Globus pallidus (tissue), 1 donor: Measurements from ENCODE around the gene SP4.

ENCODE experiments used
- DNase-seq: peaks from one replicate; pipeline ENCODE4 v3.0.0-alpha.2; 2015; ENCODE audit warnings: low spot score

SP4 gene

DNA sequence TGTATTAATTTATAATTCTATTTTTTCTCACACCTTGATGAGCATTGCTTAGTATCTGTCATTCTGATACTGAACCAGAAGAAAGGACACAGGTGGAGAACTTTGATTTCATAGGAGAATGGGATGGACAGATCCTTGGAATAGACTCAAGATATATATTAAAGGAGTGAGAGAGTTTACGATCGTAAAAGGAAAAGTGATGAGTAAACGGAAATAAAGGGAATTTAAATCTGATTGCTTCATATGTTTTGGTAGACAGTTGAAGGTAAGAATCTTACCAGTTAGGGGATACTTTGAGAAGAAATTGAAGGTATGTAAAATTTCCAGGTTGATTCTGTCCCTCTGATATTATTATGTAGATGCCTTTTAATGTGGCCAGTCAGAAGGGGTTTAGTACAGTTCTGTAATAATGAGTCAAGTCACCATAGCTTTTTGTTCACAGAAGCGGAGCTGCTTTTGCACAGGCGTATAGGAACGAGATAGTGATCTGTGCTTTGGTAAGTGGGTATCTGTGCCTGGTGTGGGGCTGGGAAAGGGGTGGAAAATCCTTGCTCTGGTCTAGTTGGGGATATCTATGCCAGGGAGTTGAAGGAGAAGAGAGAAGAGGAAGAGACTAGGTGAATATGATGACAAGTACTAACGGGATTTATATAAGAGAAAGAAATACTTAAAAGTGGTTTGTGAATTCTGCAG lies 15.4 kb downstream of the SP4 start:
- DNase-seq: no peak

DNA sequence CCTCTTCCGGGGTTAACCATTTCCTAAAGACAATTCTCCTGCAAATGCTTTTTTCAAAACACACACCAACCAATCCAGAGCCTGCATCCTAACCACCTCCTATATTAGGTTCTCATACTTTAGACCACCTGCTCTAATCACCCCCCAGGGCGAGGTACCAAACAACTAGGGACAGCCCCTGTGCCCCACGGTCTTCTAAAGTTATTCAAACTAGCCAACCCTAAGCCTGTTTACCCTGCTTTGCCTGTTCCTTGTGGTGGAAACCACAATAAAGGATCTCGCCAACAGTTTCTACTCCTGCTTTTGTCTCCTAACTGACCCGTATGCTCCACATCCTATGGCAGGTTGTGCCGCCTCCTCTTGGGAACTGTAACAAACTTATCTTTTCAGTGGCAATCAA lies 21.1 kb downstream of the SP4 start:
- DNase-seq: no peak

DNA sequence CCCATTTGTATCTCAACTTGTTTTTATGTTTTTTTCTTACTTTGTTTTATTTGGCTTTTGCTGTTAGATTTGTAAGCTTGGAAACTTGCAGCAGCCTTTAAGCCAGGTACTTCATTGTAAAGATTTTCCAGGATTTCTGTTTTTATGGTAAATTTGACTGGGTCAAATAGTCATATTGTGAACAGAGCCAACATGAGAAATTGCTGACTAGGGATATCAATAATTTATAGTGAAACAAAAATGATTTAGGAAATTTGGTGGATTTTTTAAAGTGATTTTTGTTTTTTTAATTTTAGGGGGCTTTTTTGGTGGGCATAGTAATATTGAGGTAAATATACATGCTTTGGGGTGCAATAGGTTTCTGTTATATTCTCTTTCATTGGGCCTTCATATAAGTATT lies 22.2 kb downstream of the SP4 start:
- DNase-seq: no peak

DNA sequence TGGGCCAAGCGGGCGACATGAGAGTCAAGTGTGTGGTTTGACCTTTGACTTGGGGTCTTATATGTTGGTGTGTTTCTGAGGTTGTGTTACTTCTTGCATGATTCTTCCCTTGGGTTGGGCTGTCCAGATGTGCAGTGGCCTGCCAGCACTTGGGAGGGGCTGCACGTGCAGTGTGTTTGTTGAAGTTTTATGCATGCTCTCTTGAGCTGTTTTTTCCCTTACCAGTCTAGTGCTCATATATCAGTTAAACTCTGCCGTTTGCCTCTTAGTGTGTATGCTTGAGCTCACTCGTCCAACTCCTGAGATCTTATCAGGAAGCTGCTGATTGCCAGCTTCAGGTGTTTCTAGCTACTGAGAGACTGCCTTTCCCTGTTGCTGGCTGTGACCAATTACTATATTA lies 23.1 kb downstream of the SP4 start:
- no peak for DNase-seq

DNA sequence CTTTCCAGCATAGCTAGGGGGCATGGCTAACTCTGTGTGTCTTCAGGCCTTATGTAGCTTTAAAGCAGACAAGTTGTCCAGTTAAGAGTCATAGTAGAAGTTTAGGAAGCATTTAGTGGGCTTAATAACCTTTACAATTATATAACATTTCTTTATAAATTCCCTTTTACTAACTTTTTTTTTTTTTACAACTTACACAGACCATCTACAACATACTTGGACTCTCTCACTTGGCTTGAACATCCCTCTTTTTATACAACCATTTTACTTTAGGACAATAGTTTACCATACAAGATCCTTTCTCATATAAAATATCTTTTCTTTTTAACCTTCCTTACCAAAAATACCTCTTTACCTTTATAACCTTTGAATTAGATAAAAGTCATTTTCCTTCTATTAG lies 26.3 kb downstream of the SP4 start:
- DNase-seq: no peak

DNA sequence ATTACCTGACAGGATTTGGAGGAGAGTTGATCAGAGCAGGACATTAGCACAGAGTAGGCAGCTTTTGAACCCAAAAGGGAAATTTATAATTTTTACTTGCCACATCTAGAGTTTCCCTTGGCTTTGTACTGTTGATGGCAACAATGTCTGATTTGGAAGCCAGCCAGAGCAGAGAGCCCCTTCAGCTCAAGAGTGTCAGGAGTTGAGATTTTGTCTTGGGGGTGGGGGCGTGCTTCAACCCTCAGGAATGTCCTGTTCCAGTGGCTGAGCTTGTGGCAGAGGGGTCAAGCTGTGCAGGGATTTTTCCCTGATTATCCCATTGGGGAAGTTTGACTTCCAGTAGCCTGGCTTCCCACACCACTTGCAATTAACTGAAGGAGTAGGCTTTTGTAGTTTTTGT lies 27.0 kb downstream of the SP4 start:
- no peak for DNase-seq

DNA sequence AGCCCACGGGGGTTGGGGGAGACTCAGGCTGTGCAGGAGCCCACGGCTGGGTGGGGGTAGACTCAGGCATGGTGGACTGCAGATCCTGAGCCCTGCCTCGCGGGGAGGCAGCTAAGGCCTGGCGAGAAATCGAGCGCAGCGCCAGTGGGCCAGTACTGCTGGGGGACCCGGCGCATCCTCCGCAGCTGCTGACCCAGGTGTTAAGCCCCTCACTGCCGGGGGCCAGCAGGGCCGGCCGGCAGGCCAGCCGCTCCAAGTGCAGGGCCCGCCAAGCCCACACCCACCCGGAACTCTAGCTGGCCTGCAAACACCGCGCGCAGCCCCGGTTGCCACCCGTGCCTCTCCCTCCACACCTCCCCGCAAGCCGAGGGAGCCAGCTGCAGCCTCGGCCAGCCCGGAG lies 33.4 kb downstream of the SP4 start:
- DNase-seq: no peak

DNA sequence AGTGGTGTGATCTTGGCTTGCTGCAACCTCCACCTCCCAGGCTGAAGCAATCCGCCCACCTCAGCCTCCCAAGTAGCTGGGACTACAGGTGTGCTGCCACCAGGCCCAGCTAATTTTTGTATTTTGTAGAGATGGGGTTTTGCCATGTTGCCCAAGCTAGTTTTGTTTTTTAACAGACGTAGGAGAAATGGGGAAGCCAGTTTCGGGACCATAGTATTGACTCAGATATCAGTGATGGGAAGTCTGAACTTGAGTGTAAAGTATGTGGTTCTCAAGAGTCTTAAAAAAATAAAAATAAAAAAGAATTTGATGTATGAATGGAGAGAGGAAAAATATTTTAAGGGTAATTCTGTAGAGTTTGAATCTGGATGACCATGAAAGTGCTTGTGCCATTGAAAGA lies 34.2 kb downstream of the SP4 start:
- no peak for DNase-seq

DNA sequence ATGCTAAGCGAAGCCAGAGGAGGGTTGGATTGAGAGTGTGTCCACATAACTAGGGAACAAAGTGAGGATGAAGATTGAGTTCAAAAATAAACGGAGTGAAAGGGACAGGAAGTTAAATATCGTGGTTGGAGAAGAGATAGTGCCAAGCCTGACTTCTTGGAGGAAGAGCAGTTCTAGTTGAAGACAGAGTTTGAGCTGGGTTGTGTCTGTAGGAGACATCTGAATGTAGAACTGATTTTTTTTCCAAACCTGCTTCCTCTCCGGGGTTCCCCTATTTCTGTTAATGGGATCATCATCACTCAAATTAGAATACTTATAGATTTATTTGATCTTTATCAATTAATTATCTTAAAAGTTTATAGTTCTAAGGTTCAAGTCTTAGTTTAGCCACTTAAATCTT lies 35.6 kb downstream of the SP4 start:
- no peak for DNase-seq

DNA sequence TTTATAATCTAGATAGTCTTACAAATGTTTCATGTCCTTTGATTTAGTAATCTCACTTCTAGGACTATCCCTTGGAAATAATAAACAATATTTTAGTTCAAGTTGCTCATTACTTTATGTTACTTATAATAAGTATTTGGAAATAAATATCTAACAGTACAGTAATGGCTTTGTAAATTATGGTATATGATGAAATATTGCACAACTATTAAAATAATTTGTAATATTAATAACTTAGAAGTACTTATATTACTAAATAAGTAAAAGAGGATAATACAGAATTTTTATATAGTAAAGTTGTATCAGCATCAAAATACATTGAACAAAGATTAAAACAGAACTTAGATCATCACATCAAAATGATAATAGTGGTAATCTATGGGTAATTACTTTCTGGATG lies 41.1 kb downstream of the SP4 start:
- no peak for DNase-seq

DNA sequence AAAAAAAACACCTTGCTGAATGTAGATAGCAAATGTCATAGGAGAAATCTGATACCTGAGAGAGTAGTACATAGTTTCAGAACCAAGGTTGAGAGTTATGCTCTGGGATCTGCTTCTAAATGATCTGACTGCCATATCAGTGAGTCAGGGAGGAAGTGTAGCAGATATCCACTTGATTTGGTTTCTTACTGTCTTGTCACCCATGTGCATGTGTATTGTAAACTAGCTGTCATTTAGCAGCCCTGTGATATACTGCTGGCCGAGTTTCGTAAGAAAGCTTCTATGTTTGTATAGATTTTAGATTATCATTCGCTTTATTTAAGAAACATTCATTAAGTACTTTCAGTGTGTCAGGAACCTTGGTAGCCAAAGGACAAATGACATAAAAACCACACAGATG lies 42.0 kb downstream of the SP4 start:
- DNase-seq: no peak

DNA sequence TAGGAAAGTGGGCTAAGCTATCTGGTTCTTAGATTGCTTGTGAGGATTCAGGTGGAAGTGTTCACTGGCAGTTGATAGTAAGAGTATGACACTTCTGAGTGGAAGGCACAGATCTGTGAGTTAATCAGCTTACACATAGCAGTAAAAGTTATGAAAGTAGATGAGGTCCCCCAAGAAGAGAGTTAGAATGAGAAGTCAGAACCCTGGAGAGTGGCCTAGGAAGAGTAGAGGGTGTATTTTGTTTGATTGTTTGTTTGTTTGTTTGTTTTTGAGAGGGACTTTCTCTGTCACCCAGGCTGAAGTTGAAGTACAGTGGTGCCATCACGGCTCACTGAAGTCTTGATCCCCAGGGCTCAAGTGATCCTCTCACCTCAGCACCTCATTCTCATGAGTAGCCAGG lies 44.1 kb downstream of the SP4 start:
- DNase-seq: no peak

DNA sequence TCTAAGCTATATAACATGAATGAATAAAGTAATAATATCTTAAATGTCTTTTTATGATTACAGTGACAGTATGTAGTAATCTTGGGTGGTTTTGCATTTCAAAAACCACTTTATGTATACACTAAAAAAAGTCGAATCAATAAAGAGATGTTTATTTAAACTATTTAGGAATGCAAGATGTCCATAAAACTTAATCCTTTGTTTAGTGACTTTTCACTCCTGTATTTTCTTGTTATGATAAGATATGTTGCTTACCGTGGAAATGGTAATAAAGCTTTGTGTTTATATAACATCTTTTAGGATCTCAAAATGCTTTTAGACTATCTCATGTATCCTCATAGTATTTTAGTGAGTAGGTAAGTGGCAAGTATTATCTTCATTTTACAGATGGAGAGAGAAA lies 48.5 kb downstream of the SP4 start:
- no peak for DNase-seq

DNA sequence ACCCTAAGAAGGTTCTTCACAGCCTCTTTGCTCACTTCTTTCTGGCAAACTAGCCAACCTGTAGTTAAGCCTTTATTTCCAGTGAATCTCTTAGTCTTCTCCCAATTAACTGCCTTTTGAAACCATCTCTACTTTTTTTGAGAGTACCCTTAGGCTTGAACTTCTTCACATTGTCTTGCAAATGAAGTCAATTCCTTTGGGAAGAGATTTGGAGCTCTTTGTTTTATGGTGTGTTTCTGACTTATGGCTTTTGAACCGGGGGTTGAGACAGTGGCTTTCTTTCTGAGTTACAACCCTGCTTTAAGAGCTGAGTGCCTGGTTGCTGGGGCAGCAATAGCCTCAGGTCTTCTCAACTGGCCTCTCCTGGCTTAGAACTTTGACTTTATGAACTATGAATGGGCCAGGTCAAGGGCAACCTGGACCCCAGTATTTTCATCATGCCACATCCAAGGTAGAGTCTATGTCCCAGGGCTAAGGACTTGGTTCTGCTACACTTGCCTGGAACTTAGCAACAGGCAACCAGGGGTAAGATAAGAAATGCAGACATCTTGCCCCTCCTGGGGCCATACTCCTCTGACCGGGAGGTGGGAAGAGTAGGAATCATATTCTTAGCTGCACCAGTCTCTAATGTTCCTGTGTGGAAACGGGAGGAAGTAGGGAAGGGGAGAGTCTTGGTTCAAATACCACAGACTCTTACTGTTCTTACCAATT lies 53.0 kb downstream of the SP4 start:
- no peak for DNase-seq

DNA sequence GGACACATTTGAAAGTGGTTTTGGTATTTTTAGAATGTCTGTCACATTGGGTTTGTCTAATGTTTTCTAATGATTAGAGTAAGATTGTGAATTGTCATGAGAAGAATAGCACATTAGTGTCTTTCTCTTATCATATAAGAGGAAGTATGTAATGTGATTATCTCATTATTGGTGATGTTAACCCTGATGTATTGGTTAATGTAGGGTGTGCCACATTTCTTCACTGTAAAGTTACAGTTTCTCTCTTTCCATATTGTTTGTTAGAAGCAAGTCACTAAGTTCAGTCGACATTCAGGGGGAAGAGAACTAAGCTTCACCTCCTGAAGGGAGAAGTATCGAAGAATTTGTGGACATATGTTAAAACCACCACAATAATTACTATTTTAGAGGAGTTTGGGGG lies 58.6 kb downstream of the SP4 start:
- no peak for DNase-seq

DNA sequence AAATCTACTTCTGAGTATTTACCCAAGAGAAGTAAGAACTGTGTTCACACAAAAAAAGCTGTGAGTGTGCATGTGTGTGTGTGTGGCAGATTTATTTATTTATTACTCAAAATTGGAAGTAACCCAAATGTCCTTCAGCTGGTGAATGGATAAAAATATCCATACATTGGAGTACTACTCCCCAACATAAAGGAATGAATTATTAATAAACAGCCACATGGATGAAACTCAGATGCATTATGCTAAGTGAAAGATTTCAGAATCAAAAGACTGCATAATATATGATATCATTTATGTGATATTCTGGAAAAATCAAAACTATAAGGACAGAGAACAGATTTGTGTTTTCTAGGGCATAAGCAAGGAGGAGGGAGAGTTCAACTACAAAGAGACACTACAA lies 67.8 kb downstream of the SP4 start:
- DNase-seq: no peak

DNA sequence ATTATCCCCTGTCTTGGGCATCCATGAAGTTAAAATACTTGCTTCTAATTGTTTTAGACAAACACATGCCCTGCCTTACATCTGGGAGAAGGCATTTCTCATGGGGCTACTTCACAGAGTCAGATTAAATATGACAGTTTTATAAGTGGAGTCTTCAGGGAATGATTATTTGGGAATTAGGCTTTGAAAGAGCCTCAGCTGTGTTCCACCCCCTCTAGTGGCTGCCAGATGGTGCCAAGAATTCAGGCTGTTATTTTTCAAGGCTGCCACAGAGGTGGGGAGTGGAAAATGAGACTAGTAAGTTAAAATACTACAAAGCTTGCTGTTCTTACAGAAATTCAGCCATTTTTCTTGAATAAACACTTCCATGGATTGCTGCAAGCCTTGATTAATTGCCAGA lies 69.2 kb downstream of the SP4 start:
- no peak for DNase-seq

DNA sequence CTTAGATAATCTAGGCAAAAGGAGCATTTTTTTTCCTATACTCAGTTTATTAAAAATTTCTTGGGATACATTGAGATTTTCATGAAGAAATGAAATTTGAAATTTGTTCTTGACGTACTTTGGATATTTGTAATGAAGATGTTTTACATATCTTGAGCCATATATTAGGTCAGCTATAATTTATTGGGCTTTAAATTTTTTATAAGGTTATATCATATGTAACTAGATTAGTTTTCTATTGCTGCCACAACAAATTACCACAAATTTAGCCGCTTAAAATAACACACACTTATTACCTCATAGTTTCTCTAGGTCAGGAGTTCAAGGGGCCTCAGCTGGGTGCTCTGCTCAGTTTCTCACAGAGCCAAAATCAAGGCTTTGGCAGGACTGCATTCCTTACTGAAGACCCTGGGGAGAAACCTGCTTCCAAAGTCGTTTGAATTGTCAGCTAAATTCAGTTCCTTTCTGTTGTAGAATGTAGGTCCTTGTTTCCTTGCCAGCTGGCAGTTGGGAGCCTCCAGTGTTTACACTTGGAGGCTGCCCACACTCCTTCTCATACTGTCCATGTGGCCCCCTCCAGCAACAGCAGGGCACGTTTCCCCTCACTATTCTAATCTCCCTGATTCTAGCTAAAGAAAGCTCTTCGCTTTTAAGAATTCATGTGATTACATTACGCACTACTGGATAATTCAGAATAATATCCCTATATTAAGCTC lies 72.4 kb downstream of the SP4 start:
- DNase-seq: no peak

DNA sequence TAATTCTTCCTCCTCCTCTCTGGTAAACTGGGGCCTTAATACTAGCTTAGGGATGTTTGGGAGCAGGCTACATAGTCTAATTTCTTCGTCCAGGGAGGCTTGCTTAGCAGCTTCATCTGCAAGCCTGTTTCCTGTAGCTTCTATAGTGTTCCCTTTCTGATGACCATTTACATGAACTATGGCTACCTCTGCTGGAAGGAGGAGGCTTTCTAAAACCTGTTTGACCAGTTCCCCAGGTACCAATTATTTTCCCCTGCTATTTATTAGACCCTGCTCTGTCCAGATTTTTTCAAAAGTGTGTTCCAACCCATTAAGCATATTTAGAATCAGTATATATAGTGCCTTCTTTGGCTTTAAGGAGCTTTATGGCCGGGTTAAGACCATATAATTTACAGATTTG lies 76.1 kb downstream of the SP4 start:
- DNase-seq: no peak

DNA sequence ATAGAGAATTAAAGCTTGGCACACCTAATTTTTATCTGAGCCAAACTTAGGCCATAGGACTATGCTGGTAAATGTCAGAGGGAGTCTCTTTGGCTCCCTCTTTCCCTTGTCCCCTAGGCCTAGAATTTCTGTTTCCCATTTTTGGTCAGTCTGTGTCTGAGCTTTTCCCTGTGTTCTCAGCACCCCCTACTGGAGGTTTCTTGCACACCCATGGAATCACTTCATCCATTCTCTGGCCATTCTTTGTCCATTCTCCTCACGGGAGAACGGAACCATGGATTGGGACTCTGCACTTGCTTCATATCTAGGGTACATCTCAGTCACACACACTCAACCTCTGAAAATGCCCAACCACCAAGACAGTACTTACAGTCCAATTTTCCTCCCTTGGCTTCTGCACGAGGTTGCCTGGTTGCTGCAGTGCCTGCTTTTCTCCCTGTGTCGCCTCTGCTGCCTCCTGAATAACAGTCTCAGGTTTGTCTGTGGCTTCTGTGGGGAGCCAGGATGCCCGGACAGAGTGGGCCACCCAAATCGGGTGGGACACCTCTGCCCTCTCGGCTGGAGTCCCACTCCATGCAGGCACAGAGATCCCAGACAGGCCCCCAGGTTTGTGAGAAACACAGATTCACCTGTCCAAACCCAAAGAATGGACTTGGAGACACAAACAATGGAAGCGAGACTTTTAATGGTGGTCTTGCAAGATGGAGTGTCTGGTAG lies 79.9 kb downstream of the SP4 start:
- DNase-seq: peak; percentile 46

DNA sequence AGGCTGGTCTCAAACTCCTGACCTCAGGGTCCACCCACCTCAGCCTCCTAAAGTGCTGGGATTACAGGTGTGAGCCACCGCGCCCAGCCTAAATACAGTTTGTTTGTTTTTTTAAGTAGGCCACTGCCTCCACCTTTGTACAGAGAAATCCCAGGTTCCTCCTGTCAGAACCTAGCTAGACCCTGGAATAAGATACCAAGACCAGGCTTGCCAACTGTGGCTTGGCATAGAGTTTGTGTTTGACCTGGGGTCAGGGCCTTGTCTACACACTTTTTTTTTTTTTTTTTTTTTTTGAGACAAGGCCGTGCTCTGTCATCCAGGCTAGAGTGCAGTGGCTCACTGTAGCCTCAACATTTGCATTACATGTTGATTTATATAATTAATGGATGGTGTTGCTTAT lies 80.7 kb downstream of the SP4 start:
- DNase-seq: no peak

DNA sequence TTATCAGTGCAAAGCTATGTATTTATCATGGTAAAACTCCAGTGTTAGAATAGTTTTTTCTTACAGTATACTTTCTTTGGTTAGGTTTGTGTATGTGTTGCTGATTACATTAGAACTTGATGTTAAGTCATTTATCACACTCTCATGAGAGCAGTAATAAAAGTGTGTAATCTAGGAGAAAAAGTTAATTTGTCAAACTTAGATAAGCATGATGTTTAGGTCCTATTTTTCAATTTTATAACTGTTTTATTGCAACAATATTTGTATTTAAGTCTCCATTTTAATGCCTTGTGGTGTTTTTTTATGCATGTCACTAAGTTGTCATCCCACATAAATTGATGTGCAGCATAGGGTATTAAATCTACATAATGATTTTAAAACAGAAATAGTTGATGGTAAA lies 86.2 kb downstream of the SP4 start:
- no peak for DNase-seq

DNA sequence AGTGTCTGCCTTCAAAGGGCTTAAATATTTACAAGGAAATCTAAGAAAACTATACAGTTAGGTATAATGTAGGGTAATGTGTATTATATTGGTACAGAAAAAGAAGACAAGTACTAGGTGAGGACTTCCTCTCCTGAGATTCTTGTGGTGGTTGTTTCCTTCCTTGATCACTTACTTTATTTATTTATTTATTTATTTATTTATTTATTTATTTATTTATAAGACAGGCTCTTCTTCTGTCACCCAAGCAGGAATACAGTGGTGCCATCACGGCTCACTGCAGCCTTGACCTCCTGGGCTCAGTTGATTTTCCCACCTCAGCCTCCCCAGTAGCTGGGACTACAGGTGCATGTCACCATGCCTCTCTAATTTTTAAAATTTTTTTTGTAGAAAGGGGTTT lies 96.8 kb downstream of the SP4 start:
- DNase-seq: no peak
